Lower leg skin (tissue), 3 donors: ENCODE data around the gene FTH1.

Experiments
- POLR2A ChIP-seq, 2 donors: fragments of 450-650 bp; IDR thresholded peaks; one replicate each; pipeline ENCODE4 v1.6.1; 2016 to 2017; ENCODE audit warnings: antibody characterized with exemption in 2 of 2, mild to moderate bottlenecking in 1 of 2, moderate library complexity in 1 of 2
- TF ChIP-seq, protein P1 (sequence below), 3 donors: fragments of 450-650 bp; IDR thresholded peaks; one replicate each; pipeline ENCODE4 v1.5.1; 2016; ENCODE audit warnings: antibody characterized with exemption in 3 of 3, mild to moderate bottlenecking in 3 of 3, moderate library complexity in 2 of 3

DNA sequence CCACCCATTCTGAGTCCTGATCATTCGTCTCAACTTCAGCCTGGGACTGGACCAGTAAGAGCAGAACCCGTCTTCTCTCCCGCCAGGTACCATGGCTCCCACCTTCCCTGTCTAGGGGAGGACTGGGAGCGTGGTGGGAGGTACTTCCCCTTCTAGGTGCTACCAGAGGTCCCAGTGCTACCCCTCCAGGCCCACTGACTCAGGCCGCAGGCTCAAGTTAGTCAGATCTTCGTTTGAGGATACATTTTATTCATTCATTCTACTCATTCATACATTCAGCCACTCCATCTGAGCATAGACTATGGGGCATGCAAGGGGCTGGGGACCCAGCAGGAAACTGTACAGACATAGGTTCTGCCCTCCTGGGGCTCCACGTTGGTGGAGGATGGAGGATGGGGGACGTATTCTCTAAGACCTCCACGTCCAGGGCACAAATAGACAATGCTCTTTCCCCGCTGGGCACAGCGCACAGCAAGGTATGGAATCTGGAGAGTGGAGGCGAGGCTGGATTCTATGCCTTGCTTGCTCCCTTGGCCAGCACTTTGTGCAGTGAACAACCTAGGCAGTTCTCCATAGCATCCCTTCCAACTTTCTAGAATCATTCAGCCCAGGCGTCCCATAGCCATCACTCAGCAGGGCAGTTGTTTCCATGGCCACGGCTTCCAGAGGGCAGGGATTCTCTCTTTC is 49.0 kb downstream of the FTH1 start:
- TF ChIP-seq, protein P1, sequence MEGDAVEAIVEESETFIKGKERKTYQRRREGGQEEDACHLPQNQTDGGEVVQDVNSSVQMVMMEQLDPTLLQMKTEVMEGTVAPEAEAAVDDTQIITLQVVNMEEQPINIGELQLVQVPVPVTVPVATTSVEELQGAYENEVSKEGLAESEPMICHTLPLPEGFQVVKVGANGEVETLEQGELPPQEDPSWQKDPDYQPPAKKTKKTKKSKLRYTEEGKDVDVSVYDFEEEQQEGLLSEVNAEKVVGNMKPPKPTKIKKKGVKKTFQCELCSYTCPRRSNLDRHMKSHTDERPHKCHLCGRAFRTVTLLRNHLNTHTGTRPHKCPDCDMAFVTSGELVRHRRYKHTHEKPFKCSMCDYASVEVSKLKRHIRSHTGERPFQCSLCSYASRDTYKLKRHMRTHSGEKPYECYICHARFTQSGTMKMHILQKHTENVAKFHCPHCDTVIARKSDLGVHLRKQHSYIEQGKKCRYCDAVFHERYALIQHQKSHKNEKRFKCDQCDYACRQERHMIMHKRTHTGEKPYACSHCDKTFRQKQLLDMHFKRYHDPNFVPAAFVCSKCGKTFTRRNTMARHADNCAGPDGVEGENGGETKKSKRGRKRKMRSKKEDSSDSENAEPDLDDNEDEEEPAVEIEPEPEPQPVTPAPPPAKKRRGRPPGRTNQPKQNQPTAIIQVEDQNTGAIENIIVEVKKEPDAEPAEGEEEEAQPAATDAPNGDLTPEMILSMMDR (IDR thresholded peaks at IDR 0.05), result no peak
- TF ChIP-seq POLR2A (IDR thresholded peaks at IDR 0.05), result no peak
